ENCODE results near the gene FMNL3.

- TF ChIP-seq EP300 (conservative IDR thresholded peaks at IDR 0.05; ENCODE audit: poor library complexity, severe bottlenecking) (no peak), POLR2AphosphoS5 (IDR thresholded peaks at IDR 0.05) (no peak), TAF1 (IDR thresholded peaks at IDR 0.05; ENCODE audit: low read depth) (no peak), CTCF (IDR thresholded peaks at IDR 0.05; ENCODE audit: poor library complexity, severe bottlenecking) (no peak), RAD21 (conservative IDR thresholded peaks at IDR 0.05) (no peak), REST (IDR thresholded peaks at IDR 0.05; ENCODE audit: borderline replicate concordance) (no peak), EZH2 (IDR thresholded peaks at IDR 0.05; ENCODE audit: borderline replicate concordance, insufficient read depth, low read length, poor library complexity, severe bottlenecking) (no peak)
These were observed 107.2 kb downstream of the FMNL3 start for GRCh38 chr12:49599961-49600360.
